OCI-LY3 (cell line): ENCODE data around the gene RAD21L1.

Experiments used
- H2AFZ ChIP-seq: fragments of 200-600, 300-600 bp; shearing (Covaris generic); 2 replicates; pipeline ENCODE4 v1.6.0; 2014; ENCODE audit warnings: antibody characterized with exemption, low read depth, low read length
- H3K27ac ChIP-seq: fragments of 200-600, 300-600 bp; sonication (generic); 2 replicates; pipeline ENCODE4 v1.5.1; 2014; ENCODE audit warnings: mild to moderate bottlenecking, low read length, moderate library complexity, mixed read lengths
- H3K27me3 ChIP-seq: fragments of 200-600, 300-600 bp; sonication (generic); 2 replicates; pipeline ENCODE4 v1.6.1; 2014; ENCODE audit warnings: low read depth, low read length, mixed read lengths
- H3K36me3 ChIP-seq: fragments of 200-600, 300-600 bp; sonication (generic); replicated peaks from 2 replicates; pipeline ENCODE3; 2014; ENCODE audit warnings: low read depth, low read length, mixed read lengths
- H3K4me1 ChIP-seq: fragments of 300-600, 200-600 bp; sonication (generic); 2 replicates; pipeline ENCODE4 v1.6.1; 2014; ENCODE audit warnings: low read length, mixed read lengths
- H3K4me2 ChIP-seq: fragments of 200-600, 300-600 bp; sonication (generic); 2 replicates; pipeline ENCODE4 v1.6.1; 2014; ENCODE audit warnings: low read length, mixed read lengths
- H3K4me3 ChIP-seq: fragments of 300-600, 200-600 bp; sonication (generic); 2 replicates; pipeline ENCODE4 v1.5.1; 2014; ENCODE audit warnings: antibody characterized with exemption, mild to moderate bottlenecking, low read length, moderate library complexity
- H3K79me2 ChIP-seq: fragments of 300-600, 200-600 bp; shearing (Covaris generic); 2 replicates; pipeline ENCODE4 v1.6.1; 2014; ENCODE audit warnings: mild to moderate bottlenecking, low read length, mixed read lengths
- H3K9ac ChIP-seq: fragments of 300-600, 200-600 bp; shearing (Covaris generic); 2 replicates; pipeline ENCODE4 v1.6.0; 2014; ENCODE audit warnings: mild to moderate bottlenecking, low read length, moderate library complexity
- H3K9me3 ChIP-seq: fragments of 200-600, 300-600 bp; shearing (Covaris generic); 2 replicates; pipeline ENCODE4 v1.6.1; 2014; ENCODE audit warnings: low read length, mixed read lengths; ENCODE audit not compliant: insufficient read depth
- H4K20me1 ChIP-seq: fragments of 200-600, 300-600 bp; sonication (generic); 2 replicates; pipeline ENCODE4 v1.6.1; 2016; ENCODE audit warnings: low read length, mixed read lengths; ENCODE audit not compliant: insufficient read depth
- CTCF ChIP-seq: fragments of 200-600, 300-600 bp; sonication (generic); IDR thresholded peaks from 2 replicates; pipeline ENCODE4 v1.5.1; 2014; ENCODE audit warnings: antibody characterized with exemption, low read length, low read depth
- EZH2phosphoT487 ChIP-seq: fragments of 200-600 bp; shearing (Covaris generic); IDR thresholded peaks from 2 replicates; pipeline ENCODE4 v1.6.1; 2018; ENCODE audit warnings: antibody characterized with exemption, mixed run types, low read depth

RAD21L1 gene

GRCh38 chr20:1225783-1226654, at the start of gene RAD21L1:
Gene RAD21L1, plus strand, starts transcription at chr20:1226044. Its CDS starts 2,410 bp downstream, at chr20:1228454.
- no peaks in the 10 kb centered on the region for H3K9me3 ChIP-seq
- H3K27ac ChIP-seq, result no peak within 1 kb of the TSS
- no peaks in the 10 kb centered on the region for H3K36me3 ChIP-seq
- TF ChIP-seq EZH2phosphoT487, result no peak
- no peak for TF ChIP-seq CTCF
- H4K20me1 ChIP-seq, result no peaks in the 10 kb centered on the region
- H3K4me2 ChIP-seq, result no peak within 1 kb of the TSS
- no peak within 1 kb of the TSS for H3K9ac ChIP-seq
- no peak within 1 kb of the TSS for H2AFZ ChIP-seq
- peaks cover 19% of the 10 kb centered on the region for H3K27me3 ChIP-seq
- H3K4me1 ChIP-seq, result no peaks in the 10 kb centered on the region
- H3K4me3 ChIP-seq, result no peak within 1 kb of the TSS
- H3K79me2 ChIP-seq, result no peaks in the 10 kb centered on the region

- Histone ChIP-seq H3K27ac (no peak overlapping the region), H4K20me1 (no peaks in the 10 kb centered on the region), H3K4me1 (no peaks in the 10 kb centered on the region), H3K79me2 (no peaks in the 10 kb centered on the region), H2AFZ (no peak overlapping the region), H3K27me3 (no peaks in the 10 kb centered on the region), H3K36me3 (peaks cover 5% of the 10 kb centered on the region), H3K9ac (no peak overlapping the region), H3K4me2 (no peak overlapping the region), H3K9me3 (no peaks in the 10 kb centered on the region), H3K4me3 (no peak overlapping the region)
- no peak for TF ChIP-seq CTCF
- no peak for TF ChIP-seq EZH2phosphoT487
Observed at GRCh38 chr20:1177680-1178079, 48.2 kb upstream of the RAD21L1 start.

GRCh38 chr20:1178103-1178502, 47.7 kb upstream of the RAD21L1 start:
- Histone ChIP-seq H3K4me1 (no peaks in the 10 kb centered on the region), H3K27me3 (no peaks in the 10 kb centered on the region), H3K79me2 (no peaks in the 10 kb centered on the region), H3K27ac (no peak overlapping the region), H3K9ac (no peak overlapping the region), H3K36me3 (peaks cover 5% of the 10 kb centered on the region), H3K4me3 (no peak overlapping the region), H2AFZ (no peak overlapping the region), H3K9me3 (no peaks in the 10 kb centered on the region), H4K20me1 (no peaks in the 10 kb centered on the region), H3K4me2 (no peak overlapping the region)
- TF ChIP-seq EZH2phosphoT487 (no peak), CTCF (no peak)

- Histone ChIP-seq H2AFZ (no peak overlapping the region), H3K9ac (no peak overlapping the region), H3K4me3 (no peak overlapping the region), H3K9me3 (no peaks in the 10 kb centered on the region), H3K27ac (no peak overlapping the region), H3K4me2 (no peak overlapping the region), H3K27me3 (no peaks in the 10 kb centered on the region), H3K36me3 (peaks cover 1% of the 10 kb centered on the region), H3K79me2 (no peaks in the 10 kb centered on the region), H4K20me1 (no peaks in the 10 kb centered on the region), H3K4me1 (no peaks in the 10 kb centered on the region)
- no peak for TF ChIP-seq EZH2phosphoT487
- TF ChIP-seq CTCF, result no peak
Observed at GRCh38 chr20:1178623-1179022, 47.2 kb upstream of the RAD21L1 start.
